ENCODE data around the gene MRAP.

GRCh38 chr21:32332463-32332951, 33.9 kb downstream of the MRAP start:
- no peak for TF ChIP-seq CTCF (conservative IDR thresholded peaks at IDR 0.05 in 1 of 2, IDR thresholded peaks at IDR 0.05 in 1 of 2; ENCODE audit: extremely low read depth in 1 of 2, insufficient read depth in 1 of 2, low read depth in 1 of 2, low read length in 2 of 2)
- no peak for TF ChIP-seq EZH2 (IDR thresholded peaks at IDR 0.05; ENCODE audit: borderline replicate concordance, low read length)
